Globus pallidus (tissue), 1 donor: ENCODE results near the gene PLAAT5.
"Not testable (repeated sequence)": the region's sequence is repeated elsewhere in the genome, so short reads cannot be mapped to it uniquely, and the experiment has no call there.

Source experiments
- DNase-seq: peaks from one replicate; pipeline ENCODE4 v3.0.0-alpha.2; 2015; ENCODE audit warnings: low spot score

Gene PLAAT5

GRCh38 chr11:63480039-63480438, 10.9 kb downstream of the PLAAT5 start:
- DNase-seq = peak; percentile 11

- peak; percentile 88 for DNase-seq
Observed at GRCh38 chr11:63478896-63479295, 12.1 kb downstream of the PLAAT5 start.

GRCh38 chr11:63476618-63477017, 14.3 kb downstream of the PLAAT5 start:
- no peak for DNase-seq

- DNase-seq = no peak
Observed at GRCh38 chr11:63472372-63472771, 18.6 kb downstream of the PLAAT5 start.

- DNase-seq = no peak
Observed at GRCh38 chr11:63470311-63470710, 20.7 kb downstream of the PLAAT5 start.

- peak; percentile 11 for DNase-seq
Observed at GRCh38 chr11:63462137-63462536, 28.8 kb downstream of the PLAAT5 start.

- no peak for DNase-seq
Observed at GRCh38 chr11:63459586-63459985, 31.4 kb downstream of the PLAAT5 start.

- no peak for DNase-seq
Observed at GRCh38 chr11:63448646-63449045, 42.3 kb downstream of the PLAAT5 start.

- DNase-seq = no peak
Observed at GRCh38 chr11:63445720-63446119, 45.2 kb downstream of the PLAAT5 start.

- no peak for DNase-seq
Observed at GRCh38 chr11:63445118-63445517, 45.8 kb downstream of the PLAAT5 start.

- DNase-seq = no peak
Observed at GRCh38 chr11:63444160-63444559, 46.8 kb downstream of the PLAAT5 start.

- no peak for DNase-seq
Observed at GRCh38 chr11:63443714-63444113, 47.3 kb downstream of the PLAAT5 start.

- not testable (repeated sequence) for DNase-seq
Observed at GRCh38 chr11:63435831-63436230, 55.1 kb downstream of the PLAAT5 start.

GRCh38 chr11:63435351-63435750, 55.6 kb downstream of the PLAAT5 start:
- DNase-seq = not testable (repeated sequence)

GRCh38 chr11:63430731-63431130, 60.2 kb downstream of the PLAAT5 start:
- not testable (repeated sequence) for DNase-seq

GRCh38 chr11:63427971-63428508, 62.9 kb downstream of the PLAAT5 start:
- DNase-seq = no peak

- DNase-seq = no peak
Observed at GRCh38 chr11:63417174-63417852, 73.7 kb downstream of the PLAAT5 start.
